Epithelial cell of esophagus (primary cell): ENCODE measurements around the gene ANKRD33.

Experiments used
- DNase-seq: peaks from one replicate; pipeline ENCODE4 v3.0.0; 2010; ENCODE audit warnings: low read depth
- H3K4me3 ChIP-seq: 2 replicates; pipeline ENCODE4 v1.5.1; 2011; ENCODE audit warnings: mild to moderate bottlenecking, low read length, control low read depth
- CTCF ChIP-seq: IDR thresholded peaks from 2 replicates; pipeline ENCODE4 v1.5.1; 2011; ENCODE audit warnings: low read depth, mild to moderate bottlenecking, low read length, control low read depth, inconsistent platforms; ENCODE audit not compliant: insufficient read depth; ENCODE audit errors: missing control alignments

Gene ANKRD33

GRCh38 chr12:51862947-51863346 is 25.0 kb upstream of the ANKRD33 start:
- no peak for TF ChIP-seq CTCF
- no peak for DNase-seq
- no peak overlapping the region for H3K4me3 ChIP-seq

- no peak for TF ChIP-seq CTCF
- no peak for DNase-seq
- H3K4me3 ChIP-seq = no peak overlapping the region
Observed at GRCh38 chr12:51863363-51863932, 24.5 kb upstream of the ANKRD33 start.

- no peak for TF ChIP-seq CTCF
- H3K4me3 ChIP-seq = no peak overlapping the region
- no peak for DNase-seq
Observed at GRCh38 chr12:51863933-51864832, 23.7 kb upstream of the ANKRD33 start.

GRCh38 chr12:51864833-51865670 is 22.9 kb upstream of the ANKRD33 start:
- H3K4me3 ChIP-seq = no peak overlapping the region

GRCh38 chr12:51865757-51866270 is 22.1 kb upstream of the ANKRD33 start:
- no peak for DNase-seq
- TF ChIP-seq CTCF = no peak
- no peak overlapping the region for H3K4me3 ChIP-seq

More at GRCh38 chr12:51864833-51865670, 22.9 kb upstream of the ANKRD33 start:
- no peak for TF ChIP-seq CTCF
- no peak for DNase-seq

GRCh38 chr12:51866324-51866723 is 21.6 kb upstream of the ANKRD33 start:
- no peak for DNase-seq
- no peak for TF ChIP-seq CTCF
- no peak overlapping the region for H3K4me3 ChIP-seq
